ENCODE data around the gene FREM1. TPM values are rescaled to one million over a fixed set of nuclear protein-coding genes. Genes with fewer than 3 reads are reported as not detected.

FREM1 gene
- total and polyA plus RNA-seq, 2 of the 13 experiments (the other 11 are each of a cell fraction or from before 2014, with no cell fraction given), result 64.3 to 202 TPM

- TF ChIP-seq POLR2G (IDR thresholded peaks at IDR 0.05; ENCODE audit: low read depth, low read length), result peak; percentile 61; the same call in 1 of the 2 replicates
- no peak for TF ChIP-seq TEF (CRISPR knock-in tag; IDR thresholded peaks at IDR 0.05)
- peak; percentile 84 for TF ChIP-seq RBM22 (optimal IDR thresholded peaks at IDR 0.05; ENCODE audit: low read length)
- no peak for TF ChIP-seq ZNF687 (CRISPR knock-in tag; IDR thresholded peaks at IDR 0.05)
These were observed 134.3 kb downstream of the FREM1 start (continued) for GRCh38 chr9:14775917-14776316.

- intact Hi-C loops (cut with micrococcal nuclease; ENCODE audit: unreplicated experiment), result no loop called here
- in situ Hi-C loops (cut with HindIII; ENCODE audit: extremely low pct_ligation_motif_present, low pct_unique_long_range_greater_than_20kb), result loop anchor here (10.0 kb wide), 1 partner anchor 156 kb away; no protein-coding TSS in a partner anchor
- DNase-seq (ENCODE audit: low spot score) (no peak), FAIRE-seq (no peak), ATAC-seq (no peak)
- no peaks in the 10 kb centered on the region for H3K27me3 ChIP-seq (ENCODE audit: control insufficient read depth in 1 of 2, insufficient read depth in 2 of 2, low read length in 2 of 2)
- H3K9ac ChIP-seq (ENCODE audit: insufficient read depth, low read depth, low read length), result no peak overlapping the region
- H4K20me1 ChIP-seq (ENCODE audit: insufficient read depth, low read length), result no peaks in the 10 kb centered on the region
- POLR2A ChIA-PET, result no interaction called here
- BruUV-seq (replicated peaks), result no TSS peak
- no peaks in the 10 kb centered on the region for H3K4me1 ChIP-seq (ENCODE audit: insufficient read depth, low read length)
- WGBS (ENCODE audit: low lambda C conversion rate), result 82% methylated on average over 7 of the region's 7 CpGs
- no peaks in the 10 kb centered on the region for H3K9me3 ChIP-seq (ENCODE audit: low read length)
- no peaks in the 10 kb centered on the region for H3K79me2 ChIP-seq (ENCODE audit: insufficient read depth, low read length)
- no peak overlapping the region for H3K27ac ChIP-seq (ENCODE audit: extremely low read length, insufficient read depth, low read length)
- CTCF ChIA-PET (ENCODE audit: low intra/inter-chr PET ratio, low total read pairs), result no interaction called here
- no peak overlapping the region for H3K4me3 ChIP-seq (replicated peaks in 1 of 3; ENCODE audit: insufficient read depth in 1 of 3, low read depth in 2 of 3, low read length in 3 of 3)
- H2AFZ ChIP-seq (ENCODE audit: low read length), result no peak overlapping the region
- no peak overlapping the region for H3K4me2 ChIP-seq (ENCODE audit: low read depth, low read length)
- TF ChIP-seq AGO2 (optimal IDR thresholded peaks at IDR 0.05; ENCODE audit: low read depth, low read length), result peak; percentile 63
- peak; percentile 89 for TF ChIP-seq RBM22 (optimal IDR thresholded peaks at IDR 0.05; ENCODE audit: low read length)
- no peak for TF ChIP-seq ZFY (CRISPR knock-in tag; IDR thresholded peaks at IDR 0.05)
- H3K36me3 ChIP-seq (replicated peaks in 1 of 2; ENCODE audit: control insufficient read depth in 1 of 2, insufficient read depth in 2 of 2, low read length in 2 of 2), result peaks cover 4 to 60% of the 10 kb centered on the region in 2 experiments; a peak in 4 of 5 replicates
These were observed 139.6 kb downstream of the FREM1 start for GRCh38 chr9:14770592-14770991.
